HCT116 (cell line): ENCODE data around the gene DOCK3. TPM values are rescaled to one million over a fixed set of nuclear protein-coding genes. Genes with fewer than 3 reads are reported as not detected.

Source experiments
- ATAC-seq: fragments of 200-7000 bp; cut with Tn5 transposase; 2 replicates; pipeline ENCODE4 v1.9.1; 2020; ENCODE audit warnings: mild to moderate bottlenecking, moderate library complexity
- BruUV-seq: library from RNA; stranded (reverse); fragments of 400-500 nt; replicated peaks from 2 replicates; lab custom pipeline; 2021; lab: Mats Ljungman, UMichigan
- CTCF ChIA-PET: fragments of 300-600 bp; sonication (Branson Sonifier 250); formaldehyde crosslinking; loops from one replicate; lab custom pipeline; 2021; ENCODE audit warnings: antibody characterized with exemption; lab: Charles Lee
- POLR2A ChIA-PET: fragments of 300-600, 350-600 bp; sonication (Branson Sonifier 250); formaldehyde crosslinking; loops from one replicate; lab custom pipeline; 2021; ENCODE audit warnings: antibody characterized with exemption; lab: Charles Lee
- RAD21 ChIA-PET, 2 experiments: fragments of 300-600 bp; sonication (Branson Sonifier 250); formaldehyde crosslinking; loops; one replicate each; lab custom pipeline; 2023; ENCODE audit warnings: low total read pairs in 2 of 2; ENCODE audit not compliant: uncharacterized antibody in 2 of 2, unreplicated experiment in 2 of 2, low non-redundant PET in 1 of 2; lab: Charles Lee
- DNase-seq: peaks from one replicate; pipeline ENCODE4 v3.0.0-alpha.2; 2010; ENCODE audit warnings: low read depth, low spot score
- H2AFZ ChIP-seq: fragments of 200-600 bp; shearing (Covaris generic), sonication (generic); 2 replicates; pipeline ENCODE4 v1.6.1; 2017; ENCODE audit warnings: low read depth, mixed run types, mixed read lengths, antibody characterized with exemption, low read length; ENCODE audit not compliant: poor library complexity, severe bottlenecking
- H3K27ac ChIP-seq: 2 replicates; pipeline ENCODE4 v1.5.1; 2012; ENCODE audit warnings: low read depth, low read length
- H3K27me3 ChIP-seq: fragments of 200-600 bp; sonication (generic); 2 replicates; pipeline ENCODE4 v1.6.1; 2016; ENCODE audit warnings: mixed run types, low read length, mixed read lengths; ENCODE audit not compliant: insufficient read depth
- H3K36me3 ChIP-seq, 2 experiments: fragments of 200-500 bp in 1 of 2; fragments of 200-600 bp in 1 of 2; sonication (Bioruptor generic) in 1 of 2; sonication (generic) in 1 of 2; 2 replicates each; pipeline versions ENCODE4 v1.5.1 to v1.6.1; 2014 to 2016; ENCODE audit warnings: low read length in 2 of 2, inconsistent platforms in 1 of 2, mixed read lengths in 1 of 2, mixed run types in 1 of 2; ENCODE audit not compliant: insufficient read depth in 2 of 2, control insufficient read depth in 1 of 2
- H3K4me1 ChIP-seq, 2 experiments: fragments of 200-600 bp in 1 of 2; sonication (generic) in 1 of 2; 2 replicates each; pipeline versions ENCODE4 v1.5.1 to v1.6.1; 2012 to 2017; ENCODE audit warnings: low read length in 2 of 2, inconsistent platforms in 1 of 2, mild to moderate bottlenecking in 1 of 2, mixed read lengths in 1 of 2, mixed run types in 1 of 2, moderate library complexity in 1 of 2; ENCODE audit not compliant: insufficient read depth in 2 of 2, control insufficient read depth in 1 of 2
- H3K4me2 ChIP-seq: fragments of 200-600 bp; sonication (generic); 2 replicates; pipeline ENCODE4 v1.6.1; 2017; ENCODE audit warnings: mixed run types, low read length, mixed read lengths
- H3K4me3 ChIP-seq, 2 experiments: fragments of 200-600 bp in 1 of 2; sonication (generic) in 1 of 2; replicated peaks in 1 of 2; 2 replicates each; pipeline ENCODE4 v1.5.1; 2011 to 2016; ENCODE audit warnings: low read length in 2 of 2, control low read depth in 1 of 2, low read depth in 1 of 2, mild to moderate bottlenecking in 1 of 2, mixed read lengths in 1 of 2, mixed run types in 1 of 2
- H3K79me2 ChIP-seq: fragments of 200-600 bp; sonication (generic); 2 replicates; pipeline ENCODE4 v1.6.1; 2017; ENCODE audit warnings: mild to moderate bottlenecking, mixed run types, low read length, moderate library complexity, mixed read lengths; ENCODE audit not compliant: insufficient read depth
- H3K9ac ChIP-seq: fragments of 200-600 bp; sonication (generic); 2 replicates; pipeline ENCODE4 v1.6.1; 2016; ENCODE audit warnings: low read length, mixed read lengths
- H3K9me2 ChIP-seq: fragments of 200-600 bp; sonication (generic), shearing (Covaris generic); 2 replicates; pipeline ENCODE4 v1.6.1; 2017; ENCODE audit warnings: mixed run types, mild to moderate bottlenecking, moderate library complexity; ENCODE audit not compliant: insufficient read depth
- H3K9me3 ChIP-seq, 2 experiments: fragments of 200-500 bp in 1 of 2; fragments of 200-600 bp in 1 of 2; sonication (Bioruptor generic) in 1 of 2; sonication (generic) in 1 of 2; 2 replicates each; pipeline ENCODE4 v1.6.1; 2014 to 2017; ENCODE audit warnings: low read length in 2 of 2, mixed read lengths in 2 of 2, inconsistent platforms in 1 of 2, low read depth in 1 of 2, mild to moderate bottlenecking in 1 of 2, mixed run types in 1 of 2, moderate library complexity in 1 of 2; ENCODE audit not compliant: control insufficient read depth in 1 of 2, insufficient read depth in 1 of 2
- H4K20me1 ChIP-seq: fragments of 200-600 bp; sonication (generic), shearing (Covaris generic); 2 replicates; pipeline ENCODE4 v1.6.1; 2017; ENCODE audit warnings: mixed run types, mild to moderate bottlenecking, moderate library complexity; ENCODE audit not compliant: insufficient read depth
- ATF3 ChIP-seq: IDR thresholded peaks from 2 replicates; pipeline ENCODE4 v1.6.1; 2012
- CBX3 ChIP-seq: IDR thresholded peaks from 2 replicates; pipeline ENCODE4 v1.6.1; 2012; ENCODE audit warnings: low read depth
- CEBPB ChIP-seq: IDR thresholded peaks from 2 replicates; pipeline ENCODE4 v1.6.1; 2012; ENCODE audit warnings: low read depth
- CTCF ChIP-seq, 3 experiments: fragments of 200-600 bp in 1 of 3; sonication (generic) in 1 of 3; IDR thresholded peaks in 2 of 3; conservative IDR thresholded peaks in 1 of 3; 2 replicates each; pipeline ENCODE4 v1.5.1; 2012 to 2017; ENCODE audit warnings: low read depth in 2 of 3, low read length in 2 of 3, antibody characterized with exemption in 1 of 3, borderline replicate concordance in 1 of 3, control low read depth in 1 of 3, mild to moderate bottlenecking in 1 of 3, mixed read lengths in 1 of 3, mixed run types in 1 of 3, moderate library complexity in 1 of 3; ENCODE audit not compliant: insufficient read depth in 1 of 3
- EGR1 ChIP-seq: IDR thresholded peaks from 2 replicates; pipeline ENCODE4 v1.6.1; 2012; ENCODE audit warnings: low read depth
- ELF1 ChIP-seq: IDR thresholded peaks from 2 replicates; pipeline ENCODE4 v1.6.1; 2012; ENCODE audit warnings: low read depth, borderline replicate concordance
- EZH2 ChIP-seq: fragments of 200-600 bp; sonication (generic); IDR thresholded peaks from 2 replicates; pipeline ENCODE4 v1.6.1; 2017; ENCODE audit warnings: antibody characterized with exemption, mixed run types
- EZH2phosphoT487 ChIP-seq: fragments of 200-600 bp; IDR thresholded peaks from 2 replicates; pipeline ENCODE4 v1.6.1; 2018; ENCODE audit warnings: antibody characterized with exemption, borderline replicate concordance
- POLR2A ChIP-seq: IDR thresholded peaks from 2 replicates; pipeline ENCODE4 v1.7.0; 2011; ENCODE audit warnings: borderline replicate concordance; ENCODE audit not compliant: insufficient read depth, insufficient read length; ENCODE audit errors: extremely low read depth
- POLR2AphosphoS5 ChIP-seq: IDR thresholded peaks from 2 replicates; pipeline ENCODE4 v1.6.1; 2011; ENCODE audit warnings: mild to moderate bottlenecking, low read depth, low read length, moderate library complexity
- RAD21 ChIP-seq: IDR thresholded peaks from 2 replicates; pipeline ENCODE4 v1.6.1; 2012; ENCODE audit warnings: low read depth, mild to moderate bottlenecking
- SIN3A ChIP-seq: IDR thresholded peaks from 2 replicates; pipeline ENCODE4 v1.6.1; 2012; ENCODE audit warnings: low read depth
- SP1 ChIP-seq: IDR thresholded peaks from 2 replicates; pipeline ENCODE4 v1.6.1; 2012; ENCODE audit warnings: low read depth
- SRF ChIP-seq: IDR thresholded peaks from 2 replicates; pipeline ENCODE4 v1.6.1; 2012; ENCODE audit warnings: low read depth
- TCF7L2 ChIP-seq: IDR thresholded peaks from 2 replicates; pipeline ENCODE4 v1.7.0; 2011; ENCODE audit warnings: borderline replicate concordance, inconsistent platforms; ENCODE audit not compliant: insufficient read depth, insufficient read length; ENCODE audit errors: extremely low read depth
- YY1 ChIP-seq: IDR thresholded peaks from 2 replicates; pipeline ENCODE4 v1.6.1; 2011; ENCODE audit warnings: low read length, low read depth, moderate library complexity, mild to moderate bottlenecking; ENCODE audit not compliant: insufficient replicate concordance; ENCODE audit errors: extremely low read depth
- ZBTB33 ChIP-seq: IDR thresholded peaks from 2 replicates; pipeline ENCODE4 v1.6.1; 2011; ENCODE audit warnings: mild to moderate bottlenecking, low read length, moderate library complexity; ENCODE audit not compliant: insufficient replicate concordance; ENCODE audit errors: extremely low read depth
- intact Hi-C: fragments of 100-400 bp; cut with micrococcal nuclease; formaldehyde crosslinking; loops from 2 replicates; pipeline ENCODE4 v1.10.0; 2022
- total RNA-seq: library from RNA; stranded (reverse); gene quantifications from one replicate; pipeline ENCODE4 v1.2.1, GENCODE V29; 2021; ENCODE audit not compliant: unreplicated experiment
- TF ChIP-seq, protein P1 (sequence below): IDR thresholded peaks from 2 replicates; pipeline ENCODE4 v1.6.1; 2012
- TF ChIP-seq, protein P2 (sequence below): IDR thresholded peaks from 2 replicates; pipeline ENCODE4 v1.6.1; 2012; ENCODE audit warnings: low read depth

Gene DOCK3
- total RNA-seq, 1 experiment from 2014 or later: 4.2 TPM

- no peaks in the 10 kb centered on the region for H4K20me1 ChIP-seq
- no peaks in the 10 kb centered on the region for H3K27me3 ChIP-seq
- intact Hi-C loops: no loop called here
- POLR2A ChIA-PET: no interaction called here
- CTCF ChIA-PET: no interaction called here
- H3K36me3 ChIP-seq: no peaks in the 10 kb centered on the region
- no peak overlapping the region for H2AFZ ChIP-seq
- H3K79me2 ChIP-seq: no peaks in the 10 kb centered on the region
- BruUV-seq: no TSS peak
- no peak for DNase-seq
- H3K27ac ChIP-seq: no peak overlapping the region
- RAD21 ChIA-PET: no interaction called here
- no peak overlapping the region for H3K4me3 ChIP-seq
- no peaks in the 10 kb centered on the region for H3K4me1 ChIP-seq
- no peaks in the 10 kb centered on the region for H3K9me2 ChIP-seq
- H3K4me2 ChIP-seq: no peak overlapping the region
- no peak overlapping the region for H3K9ac ChIP-seq
- no peaks in the 10 kb centered on the region for H3K9me3 ChIP-seq
- TF ChIP-seq RAD21: no peak
- no peak for TF ChIP-seq CBX3
- no peak for TF ChIP-seq CTCF (IDR thresholded peaks at IDR 0.05 in 2 of 3, conservative IDR thresholded peaks at IDR 0.05 in 1 of 3; ENCODE audit: borderline replicate concordance in 1 of 3, insufficient read depth in 1 of 3, low read depth in 2 of 3, low read length in 2 of 3)
- TF ChIP-seq, protein P1, sequence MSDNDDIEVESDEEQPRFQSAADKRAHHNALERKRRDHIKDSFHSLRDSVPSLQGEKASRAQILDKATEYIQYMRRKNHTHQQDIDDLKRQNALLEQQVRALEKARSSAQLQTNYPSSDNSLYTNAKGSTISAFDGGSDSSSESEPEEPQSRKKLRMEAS: no peak
- TF ChIP-seq SP1: no peak
- no peak for TF ChIP-seq POLR2AphosphoS5
- no peak for TF ChIP-seq TCF7L2
- no peak for TF ChIP-seq EZH2phosphoT487
- no peak for TF ChIP-seq SRF
- TF ChIP-seq SIN3A: no peak
- TF ChIP-seq ZBTB33: no peak
- TF ChIP-seq YY1: no peak
- TF ChIP-seq ELF1: no peak
- TF ChIP-seq, protein P2, sequence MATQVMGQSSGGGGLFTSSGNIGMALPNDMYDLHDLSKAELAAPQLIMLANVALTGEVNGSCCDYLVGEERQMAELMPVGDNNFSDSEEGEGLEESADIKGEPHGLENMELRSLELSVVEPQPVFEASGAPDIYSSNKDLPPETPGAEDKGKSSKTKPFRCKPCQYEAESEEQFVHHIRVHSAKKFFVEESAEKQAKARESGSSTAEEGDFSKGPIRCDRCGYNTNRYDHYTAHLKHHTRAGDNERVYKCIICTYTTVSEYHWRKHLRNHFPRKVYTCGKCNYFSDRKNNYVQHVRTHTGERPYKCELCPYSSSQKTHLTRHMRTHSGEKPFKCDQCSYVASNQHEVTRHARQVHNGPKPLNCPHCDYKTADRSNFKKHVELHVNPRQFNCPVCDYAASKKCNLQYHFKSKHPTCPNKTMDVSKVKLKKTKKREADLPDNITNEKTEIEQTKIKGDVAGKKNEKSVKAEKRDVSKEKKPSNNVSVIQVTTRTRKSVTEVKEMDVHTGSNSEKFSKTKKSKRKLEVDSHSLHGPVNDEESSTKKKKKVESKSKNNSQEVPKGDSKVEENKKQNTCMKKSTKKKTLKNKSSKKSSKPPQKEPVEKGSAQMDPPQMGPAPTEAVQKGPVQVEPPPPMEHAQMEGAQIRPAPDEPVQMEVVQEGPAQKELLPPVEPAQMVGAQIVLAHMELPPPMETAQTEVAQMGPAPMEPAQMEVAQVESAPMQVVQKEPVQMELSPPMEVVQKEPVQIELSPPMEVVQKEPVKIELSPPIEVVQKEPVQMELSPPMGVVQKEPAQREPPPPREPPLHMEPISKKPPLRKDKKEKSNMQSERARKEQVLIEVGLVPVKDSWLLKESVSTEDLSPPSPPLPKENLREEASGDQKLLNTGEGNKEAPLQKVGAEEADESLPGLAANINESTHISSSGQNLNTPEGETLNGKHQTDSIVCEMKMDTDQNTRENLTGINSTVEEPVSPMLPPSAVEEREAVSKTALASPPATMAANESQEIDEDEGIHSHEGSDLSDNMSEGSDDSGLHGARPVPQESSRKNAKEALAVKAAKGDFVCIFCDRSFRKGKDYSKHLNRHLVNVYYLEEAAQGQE: no peak
- no peak for TF ChIP-seq EGR1
- TF ChIP-seq POLR2A: no peak
- TF ChIP-seq CEBPB: no peak
- TF ChIP-seq ATF3: no peak
- no peak for TF ChIP-seq EZH2
- TF ChIP-seq, all 23 proteins: peak for 0
- no peak for ATAC-seq
These were observed 209.0 kb downstream of the DOCK3 start for GRCh38 chr3:50883755-50884154.
